MCF 10A (cell line): Measurements from ENCODE around the gene HAO2. TPM values are rescaled to one million over a fixed set of nuclear protein-coding genes. Genes with fewer than 3 reads are reported as not detected.

Experiments used
- BruUV-seq: library from RNA; stranded (reverse); fragments of 400-500 nt; replicated peaks from 2 replicates; lab custom pipeline; 2021; lab: Mats Ljungman, UMichigan
- CTCF ChIA-PET: fragments of 300-600 bp; sonication (Branson Sonifier 250); formaldehyde crosslinking; extraction: SDS; loops from one replicate; lab custom pipeline; 2021; ENCODE audit warnings: antibody characterized with exemption, inconsistent platforms; lab: Yijun Ruan, JAX
- POLR2A ChIA-PET: fragments of 300-600, 350-650 bp; sonication (Branson Sonifier 250); formaldehyde crosslinking; extraction: SDS; loops from one replicate; lab custom pipeline; 2020; ENCODE audit warnings: antibody characterized with exemption, inconsistent platforms; lab: Yijun Ruan, JAX
- DNase-seq: peaks from one replicate; pipeline ENCODE4 v3.0.0-alpha.2; 2018; ENCODE audit not compliant: unreplicated experiment
- H3K27ac Mint-ChIP-seq: one replicate; pipeline ENCODE4 v1.8.0; 2022; ENCODE audit warnings: mild to moderate bottlenecking, low read depth, mixed read lengths; ENCODE audit not compliant: unreplicated experiment
- H3K27me3 Mint-ChIP-seq: one replicate; pipeline ENCODE4 v1.8.0; 2022; ENCODE audit warnings: mixed read lengths; ENCODE audit not compliant: insufficient read depth, unreplicated experiment
- H3K36me3 Mint-ChIP-seq: one replicate; pipeline ENCODE4 v1.8.0; 2022; ENCODE audit warnings: mild to moderate bottlenecking, moderate library complexity, mixed read lengths; ENCODE audit not compliant: insufficient read depth, unreplicated experiment
- H3K4me1 Mint-ChIP-seq: one replicate; pipeline ENCODE4 v1.8.0; 2022; ENCODE audit warnings: mixed read lengths; ENCODE audit not compliant: insufficient read depth, unreplicated experiment
- H3K4me3 Mint-ChIP-seq: one replicate; pipeline ENCODE4 v1.8.0; 2022; ENCODE audit warnings: mild to moderate bottlenecking, moderate library complexity, mixed read lengths; ENCODE audit not compliant: unreplicated experiment
- H3K9me3 Mint-ChIP-seq: one replicate; pipeline ENCODE4 v1.8.0; 2022; ENCODE audit warnings: mixed read lengths; ENCODE audit not compliant: unreplicated experiment
- intact Hi-C: fragments of 100-400 bp; cut with micrococcal nuclease; formaldehyde crosslinking; loops from 2 replicates; pipeline ENCODE4 v1.14.1; 2022
- total RNA-seq: library from RNA; stranded (reverse); gene quantifications from 2 replicates; pipeline ENCODE4 v1.2.3, GENCODE V29; 2022
- TF ChIP-seq, protein P1 (sequence below): fragments of 200-600 bp; IDR thresholded peaks from one replicate; pipeline ENCODE4 v1.8.0; 2022; ENCODE audit warnings: antibody characterized with exemption, mild to moderate bottlenecking; ENCODE audit not compliant: unreplicated experiment

The HAO2 gene
- total RNA-seq, 1 experiment from 2014 or later = not detected

DNA sequence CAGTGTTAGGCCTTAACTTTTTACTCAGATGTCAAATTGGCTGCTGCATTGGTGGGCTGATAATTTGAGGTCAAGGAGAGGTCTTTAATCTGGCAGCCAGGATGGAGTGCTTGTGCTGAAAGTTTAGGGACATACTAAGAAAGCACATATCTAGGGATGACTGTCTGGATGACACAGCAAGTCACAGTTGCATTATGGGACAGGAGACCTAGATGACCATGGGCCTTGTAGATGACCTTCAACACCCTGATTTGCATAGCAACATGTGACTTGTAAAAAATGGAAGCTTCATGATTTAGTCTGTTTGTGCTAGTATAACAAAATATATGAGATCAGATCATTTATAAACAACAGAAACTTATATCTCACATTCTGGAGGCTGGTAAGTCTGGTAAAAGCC, 28.4 kb downstream of the HAO2 start:
- Mint-ChIP-seq H3K27me3 (peaks cover 3% of the 10 kb centered on the region), H3K4me1 (no peaks in the 10 kb centered on the region), H3K36me3 (no peaks in the 10 kb centered on the region), H3K27ac (no peak overlapping the region), H3K4me3 (no peak overlapping the region), H3K9me3 (no peaks in the 10 kb centered on the region)
- TF ChIP-seq, protein P1, sequence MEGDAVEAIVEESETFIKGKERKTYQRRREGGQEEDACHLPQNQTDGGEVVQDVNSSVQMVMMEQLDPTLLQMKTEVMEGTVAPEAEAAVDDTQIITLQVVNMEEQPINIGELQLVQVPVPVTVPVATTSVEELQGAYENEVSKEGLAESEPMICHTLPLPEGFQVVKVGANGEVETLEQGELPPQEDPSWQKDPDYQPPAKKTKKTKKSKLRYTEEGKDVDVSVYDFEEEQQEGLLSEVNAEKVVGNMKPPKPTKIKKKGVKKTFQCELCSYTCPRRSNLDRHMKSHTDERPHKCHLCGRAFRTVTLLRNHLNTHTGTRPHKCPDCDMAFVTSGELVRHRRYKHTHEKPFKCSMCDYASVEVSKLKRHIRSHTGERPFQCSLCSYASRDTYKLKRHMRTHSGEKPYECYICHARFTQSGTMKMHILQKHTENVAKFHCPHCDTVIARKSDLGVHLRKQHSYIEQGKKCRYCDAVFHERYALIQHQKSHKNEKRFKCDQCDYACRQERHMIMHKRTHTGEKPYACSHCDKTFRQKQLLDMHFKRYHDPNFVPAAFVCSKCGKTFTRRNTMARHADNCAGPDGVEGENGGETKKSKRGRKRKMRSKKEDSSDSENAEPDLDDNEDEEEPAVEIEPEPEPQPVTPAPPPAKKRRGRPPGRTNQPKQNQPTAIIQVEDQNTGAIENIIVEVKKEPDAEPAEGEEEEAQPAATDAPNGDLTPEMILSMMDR = no peak
- intact Hi-C loops = no loop called here
- POLR2A ChIA-PET = no interaction called here
- DNase-seq = no peak
- CTCF ChIA-PET = interaction anchor here (0.6 to 1.5 kb wide), 2 partner anchors 9 to 26 kb away, joined by 3 read pairs; no protein-coding TSS in a partner anchor
- no TSS peak for BruUV-seq

DNA sequence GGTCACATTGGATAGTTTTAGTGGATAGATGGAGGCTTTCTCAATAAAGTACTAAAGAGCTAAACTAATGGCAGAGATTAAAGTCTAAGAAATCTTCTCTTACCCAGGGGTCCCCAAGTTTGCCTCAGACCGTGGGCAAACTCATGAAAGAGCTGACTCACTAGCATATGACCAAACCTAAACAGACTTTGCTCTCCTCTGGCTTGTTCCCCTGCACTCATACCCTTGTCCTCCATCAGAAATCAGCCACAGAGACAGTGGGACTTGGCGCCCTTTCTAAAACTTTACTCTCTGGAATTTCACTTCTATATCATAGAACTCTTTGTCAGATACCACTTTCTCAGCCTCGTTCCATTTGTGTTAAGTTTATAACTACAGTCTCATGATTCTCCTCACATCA, 29.4 kb downstream of the HAO2 start:
- no peaks in the 10 kb centered on the region for H3K36me3 Mint-ChIP-seq
- H3K9me3 Mint-ChIP-seq = no peaks in the 10 kb centered on the region
- no TSS peak for BruUV-seq
- POLR2A ChIA-PET = no interaction called here
- CTCF ChIA-PET = no interaction called here
- no peak overlapping the region for H3K4me3 Mint-ChIP-seq
- peaks cover 11% of the 10 kb centered on the region for H3K27me3 Mint-ChIP-seq
- H3K27ac Mint-ChIP-seq = no peak overlapping the region
- no peak for DNase-seq
- no peaks in the 10 kb centered on the region for H3K4me1 Mint-ChIP-seq
- TF ChIP-seq, protein P1 = no peak
- intact Hi-C loops = no loop called here

DNA sequence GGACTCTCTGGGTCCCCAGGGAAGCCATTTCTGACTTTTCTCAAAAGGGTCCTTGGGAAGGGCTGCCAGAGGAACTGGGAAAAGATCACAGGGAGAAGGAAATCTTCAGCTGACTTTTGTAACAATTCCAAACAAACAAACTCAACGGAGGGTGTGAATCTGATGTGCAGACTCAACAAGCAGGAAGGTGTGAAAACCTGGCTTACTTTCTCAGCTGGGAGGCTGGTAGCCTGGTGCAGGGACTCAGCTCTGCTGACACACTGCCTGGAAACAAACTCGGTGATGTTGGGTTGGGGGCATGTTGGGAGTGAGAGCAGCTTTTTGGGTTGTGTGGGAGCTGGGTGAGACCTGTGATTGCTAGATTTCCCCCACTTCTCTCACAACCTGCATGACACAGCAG, 36.2 kb downstream of the HAO2 start:
- Mint-ChIP-seq H3K36me3 (no peaks in the 10 kb centered on the region), H3K4me3 (no peak overlapping the region), H3K4me1 (no peaks in the 10 kb centered on the region), H3K27ac (no peak overlapping the region), H3K27me3 (peaks cover 11% of the 10 kb centered on the region), H3K9me3 (peaks cover 10% of the 10 kb centered on the region)
- no TSS peak for BruUV-seq
- TF ChIP-seq, protein P1 = no peak
- intact Hi-C loops = no loop called here
- CTCF ChIA-PET = interaction anchor here (0.9 kb wide), 1 partner anchor 9 kb away, joined by 3 read pairs; no protein-coding TSS in a partner anchor
- DNase-seq = no peak
- POLR2A ChIA-PET = no interaction called here

DNA sequence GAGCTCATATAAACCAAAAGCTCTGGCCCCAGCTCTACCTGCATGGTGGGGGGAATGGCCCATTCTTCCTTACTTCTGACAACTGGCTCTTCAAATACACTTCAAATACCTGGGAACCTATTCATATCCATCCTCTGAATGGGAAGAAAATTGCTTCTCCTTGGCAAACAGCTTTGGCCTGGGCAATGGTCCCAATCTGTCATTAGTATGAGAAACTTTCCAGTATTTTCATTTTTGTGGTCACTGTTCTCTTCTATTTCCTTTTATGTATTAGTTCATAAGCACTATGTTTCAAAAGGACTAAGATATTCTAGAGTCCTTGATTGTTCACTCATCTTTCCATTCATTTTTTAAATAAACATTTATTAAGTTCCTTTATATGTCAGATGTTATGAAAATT, 41.1 kb downstream of the HAO2 start:
- intact Hi-C loops = no loop called here
- no peak for DNase-seq
- Mint-ChIP-seq H3K4me3 (no peak overlapping the region), H3K36me3 (no peaks in the 10 kb centered on the region), H3K27me3 (no peaks in the 10 kb centered on the region), H3K9me3 (peaks cover 10% of the 10 kb centered on the region), H3K4me1 (no peaks in the 10 kb centered on the region), H3K27ac (no peak overlapping the region)
- no TSS peak for BruUV-seq
- TF ChIP-seq, protein P1 = no peak
- CTCF ChIA-PET = no interaction called here
- POLR2A ChIA-PET = no interaction called here
